ENCODE measurements around the gene BCAP31. TPM values are rescaled to one million over a fixed set of nuclear protein-coding genes. Genes with fewer than 3 reads are reported as not detected.

The BCAP31 gene
- 100 to 1,000 TPM in 1 of 2 donors, 10 to 100 TPM in 1; 98.8 to 185 TPM for polyA plus RNA-seq

DNA sequence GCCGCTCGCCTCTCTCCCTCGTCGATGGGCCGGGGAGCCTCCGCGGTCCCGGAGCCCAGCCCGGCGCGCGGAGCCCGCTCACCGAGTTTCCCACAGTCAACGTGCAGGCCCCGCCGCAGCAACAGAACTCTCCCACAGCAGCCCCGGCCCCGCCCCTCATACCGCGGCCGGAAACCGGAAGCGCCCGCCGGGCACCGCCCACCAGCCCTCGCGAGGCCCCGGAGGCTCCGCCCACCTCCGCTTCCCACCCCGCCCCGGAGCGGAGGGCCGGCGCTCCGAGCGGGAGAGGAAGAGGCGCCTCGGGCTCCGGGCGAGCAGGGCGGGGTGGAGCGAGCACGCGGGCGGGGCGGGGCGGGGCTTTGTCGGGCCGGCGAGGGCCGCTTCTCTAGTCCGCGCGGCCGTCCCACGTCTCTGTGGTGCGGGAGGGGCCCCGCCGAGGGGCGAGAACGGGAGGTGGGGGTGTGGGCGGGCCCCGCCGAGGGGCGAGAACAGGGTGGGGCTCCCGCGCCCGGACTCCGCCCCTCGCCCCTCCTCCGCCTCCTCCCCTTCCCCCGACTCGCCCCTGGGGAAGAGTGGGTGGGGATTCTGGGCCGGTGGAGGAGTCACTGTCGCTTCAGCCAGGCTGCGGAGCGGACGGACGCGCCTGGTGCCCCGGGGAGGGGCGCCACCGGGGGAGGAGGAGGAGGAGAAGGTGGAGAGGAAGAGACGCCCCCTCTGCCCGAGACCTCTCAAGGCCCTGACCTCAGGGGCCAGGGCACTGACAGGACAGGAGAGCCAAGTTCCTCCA, at the start of gene BCAP31, which contains the start of gene ABCD1:
Gene BCAP31, minus strand, starts transcription at position 136 of the 787 bp plus-strand sequence. CDS start 1,143 bp downstream, outside the sequence.
Gene ABCD1, plus strand, starts transcription at position 605 of the 787 bp plus-strand sequence. CDS start 411 bp downstream, outside the sequence.
- peak within 1 kb of the TSS; percentile 86 to 97 for H3K27ac ChIP-seq (ENCODE audit: low read depth in 2 of 2, low read length in 1 of 2)
- 0 to 12% methylated on average over 31 to 80 of the region's 88 CpGs for WGBS, 2 donors
- H3K9me3 ChIP-seq (ENCODE audit: control insufficient read depth in 2 of 2, insufficient read depth in 1 of 2, low read depth in 1 of 2, low read length in 1 of 2): no peaks in the 10 kb centered on the region
- H3K27me3 ChIP-seq (ENCODE audit: control insufficient read depth in 1 of 2, insufficient read depth in 2 of 2, low read length in 2 of 2): no peaks in the 10 kb centered on the region
- peaks cover 0 to 8% of the 10 kb centered on the region in 2 donors for H3K36me3 ChIP-seq (ENCODE audit: control insufficient read depth in 2 of 2, insufficient read depth in 2 of 2, low read length in 1 of 2)
- peak within 1 kb of the TSS; percentile 57 to 65 for H3K4me3 ChIP-seq (ENCODE audit: low read depth in 1 of 2, low read length in 2 of 2)
- peaks cover 6 to 30% of the 10 kb centered on the region in 2 donors for H3K4me1 ChIP-seq (ENCODE audit: control insufficient read depth in 2 of 2, insufficient read depth in 2 of 2, low read length in 1 of 2)

DNA sequence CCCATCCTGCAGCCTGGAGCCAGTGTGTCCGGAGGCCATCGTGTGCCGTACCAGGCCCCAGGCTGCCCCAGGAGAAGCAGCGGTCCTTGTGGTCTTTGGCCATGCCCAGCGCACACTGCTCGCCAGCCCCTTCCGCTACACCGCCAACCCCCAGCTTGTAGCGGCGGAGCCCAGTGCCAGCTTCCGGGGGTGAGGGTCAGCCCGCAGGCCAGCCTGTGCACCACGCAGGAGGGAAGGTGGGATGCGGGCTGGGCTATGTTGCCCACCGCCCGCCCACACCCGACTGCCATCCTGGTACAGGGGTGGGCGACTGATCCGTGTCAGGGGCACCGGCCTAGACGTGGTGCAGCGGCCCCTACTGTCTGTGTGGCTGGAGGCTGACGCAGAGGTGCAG, 49.0 kb upstream of the BCAP31 start:
- H3K27me3 ChIP-seq (ENCODE audit: control insufficient read depth in 1 of 2, insufficient read depth in 2 of 2, low read length in 2 of 2): no peaks in the 10 kb centered on the region
- H3K4me3 ChIP-seq (ENCODE audit: low read depth in 1 of 2, low read length in 2 of 2): no peak overlapping the region
- 94 to 95% methylated on average over 23 of the region's 23 CpGs for WGBS, 2 donors
- no peaks in the 10 kb centered on the region for H3K9me3 ChIP-seq (ENCODE audit: control insufficient read depth in 2 of 2, insufficient read depth in 1 of 2, low read depth in 1 of 2, low read length in 1 of 2)
- H3K27ac ChIP-seq (ENCODE audit: low read depth in 2 of 2, low read length in 1 of 2): no peak overlapping the region
- no peaks in the 10 kb centered on the region for H3K4me1 ChIP-seq (ENCODE audit: control insufficient read depth in 2 of 2, insufficient read depth in 2 of 2, low read length in 1 of 2)
- H3K36me3 ChIP-seq (ENCODE audit: control insufficient read depth in 2 of 2, insufficient read depth in 2 of 2, low read length in 1 of 2): peaks cover 0 to 9% of the 10 kb centered on the region in 2 donors

DNA sequence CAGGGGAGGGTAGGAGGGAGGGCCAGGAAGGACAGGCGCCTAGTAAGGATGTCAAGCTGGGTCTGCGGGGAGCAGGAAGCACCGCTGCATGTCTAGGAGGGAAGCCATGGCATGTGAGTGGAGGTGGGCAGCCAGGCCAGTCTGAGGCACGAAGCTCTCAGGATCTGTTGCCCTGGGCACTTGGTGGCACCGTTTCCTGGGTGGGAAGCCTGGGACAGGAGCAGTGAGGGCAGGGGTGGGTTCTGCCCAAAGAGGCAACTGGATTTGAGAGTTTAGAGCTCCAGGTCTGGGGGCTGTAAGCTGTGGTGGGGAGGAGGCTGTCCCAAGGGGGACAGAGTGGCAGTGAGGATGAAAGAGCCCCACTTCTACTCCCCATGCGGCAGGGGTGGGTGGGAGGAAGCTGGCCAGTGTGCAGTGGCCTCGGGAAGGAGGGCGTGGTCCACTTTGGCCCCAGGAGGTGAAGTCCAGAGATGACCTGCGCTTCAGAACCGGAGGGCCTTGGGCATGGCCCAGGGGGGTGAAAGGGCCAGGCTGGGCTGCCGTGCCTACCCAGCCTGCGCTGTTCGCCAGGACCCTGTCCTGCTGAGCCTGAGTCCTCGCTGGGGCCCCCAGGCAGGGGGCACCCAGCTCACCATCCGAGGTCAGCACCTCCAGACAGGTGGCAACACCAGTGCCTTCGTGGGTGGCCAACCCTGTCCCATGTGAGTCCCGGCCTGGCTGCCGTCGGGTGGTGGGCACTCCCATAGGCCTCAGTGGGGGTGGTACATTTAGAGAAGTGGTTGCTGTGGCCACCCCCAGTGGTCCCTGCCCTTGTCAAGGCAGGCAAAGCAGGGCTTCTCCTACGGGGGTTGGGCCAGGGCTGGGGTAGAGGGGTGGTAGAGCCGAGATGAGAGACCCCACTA, 48.4 kb upstream of the BCAP31 start:
- H3K9me3 ChIP-seq (ENCODE audit: control insufficient read depth in 2 of 2, insufficient read depth in 1 of 2, low read depth in 1 of 2, low read length in 1 of 2): no peaks in the 10 kb centered on the region
- H3K27ac ChIP-seq (ENCODE audit: low read depth in 2 of 2, low read length in 1 of 2): no peak overlapping the region
- no peak overlapping the region for H3K4me3 ChIP-seq (ENCODE audit: low read depth in 1 of 2, low read length in 2 of 2)
- H3K36me3 ChIP-seq (ENCODE audit: control insufficient read depth in 2 of 2, insufficient read depth in 2 of 2, low read length in 1 of 2): peaks cover 0 to 7% of the 10 kb centered on the region in 2 donors
- H3K4me1 ChIP-seq (ENCODE audit: control insufficient read depth in 2 of 2, insufficient read depth in 2 of 2, low read length in 1 of 2): no peaks in the 10 kb centered on the region
- no peaks in the 10 kb centered on the region for H3K27me3 ChIP-seq (ENCODE audit: control insufficient read depth in 1 of 2, insufficient read depth in 2 of 2, low read length in 2 of 2)
- 80 to 82% methylated on average over 21 of the region's 21 CpGs for WGBS, 2 donors

GRCh38 chrX:153771415-153772315, 47.5 kb upstream of the BCAP31 start:
- Histone ChIP-seq H3K27ac (ENCODE audit: low read depth in 2 of 2, low read length in 1 of 2) (no peak overlapping the region), H3K9me3 (ENCODE audit: control insufficient read depth in 2 of 2, insufficient read depth in 1 of 2, low read depth in 1 of 2, low read length in 1 of 2) (no peaks in the 10 kb centered on the region), H3K4me3 (ENCODE audit: low read depth in 1 of 2, low read length in 2 of 2) (no peak overlapping the region), H3K4me1 (ENCODE audit: control insufficient read depth in 2 of 2, insufficient read depth in 2 of 2, low read length in 1 of 2) (peaks cover 0 to 6% of the 10 kb centered on the region in 2 donors), H3K27me3 (ENCODE audit: control insufficient read depth in 1 of 2, insufficient read depth in 2 of 2, low read length in 2 of 2) (no peaks in the 10 kb centered on the region), H3K36me3 (ENCODE audit: control insufficient read depth in 2 of 2, insufficient read depth in 2 of 2, low read length in 1 of 2) (peaks cover 0 to 7% of the 10 kb centered on the region in 2 donors)
- WGBS, 2 donors: 88 to 90% methylated on average over 32 to 37 of the region's 37 CpGs

GRCh38 chrX:153770601-153771414, 46.6 kb upstream of the BCAP31 start:
- no peaks in the 10 kb centered on the region for H3K27me3 ChIP-seq (ENCODE audit: control insufficient read depth in 1 of 2, insufficient read depth in 2 of 2, low read length in 2 of 2)
- H3K27ac ChIP-seq (ENCODE audit: low read depth in 2 of 2, low read length in 1 of 2): no peak overlapping the region
- H3K4me3 ChIP-seq (ENCODE audit: low read depth in 1 of 2, low read length in 2 of 2): no peak overlapping the region
- peaks cover 0 to 7% of the 10 kb centered on the region in 2 donors for H3K36me3 ChIP-seq (ENCODE audit: control insufficient read depth in 2 of 2, insufficient read depth in 2 of 2, low read length in 1 of 2)
- H3K4me1 ChIP-seq (ENCODE audit: control insufficient read depth in 2 of 2, insufficient read depth in 2 of 2, low read length in 1 of 2): peaks cover 0 to 14% of the 10 kb centered on the region in 2 donors
- no peaks in the 10 kb centered on the region for H3K9me3 ChIP-seq (ENCODE audit: control insufficient read depth in 2 of 2, insufficient read depth in 1 of 2, low read depth in 1 of 2, low read length in 1 of 2)
- WGBS, 2 donors: 87 to 89% methylated on average over 18 of the region's 18 CpGs

- Histone ChIP-seq H3K9me3 (ENCODE audit: control insufficient read depth in 2 of 2, insufficient read depth in 1 of 2, low read depth in 1 of 2, low read length in 1 of 2) (no peaks in the 10 kb centered on the region), H3K36me3 (ENCODE audit: control insufficient read depth in 2 of 2, insufficient read depth in 2 of 2, low read length in 1 of 2) (peaks cover 0 to 7% of the 10 kb centered on the region in 2 donors), H3K4me3 (ENCODE audit: low read depth in 1 of 2, low read length in 2 of 2) (no peak overlapping the region), H3K27ac (ENCODE audit: low read depth in 2 of 2, low read length in 1 of 2) (no peak overlapping the region), H3K27me3 (ENCODE audit: control insufficient read depth in 1 of 2, insufficient read depth in 2 of 2, low read length in 2 of 2) (no peaks in the 10 kb centered on the region), H3K4me1 (ENCODE audit: control insufficient read depth in 2 of 2, insufficient read depth in 2 of 2, low read length in 1 of 2) (peaks cover 0 to 21% of the 10 kb centered on the region in 2 donors)
- 85% methylated on average over 25 of the region's 25 CpGs for WGBS, 2 donors
Observed at GRCh38 chrX:153769865-153770600, 45.8 kb upstream of the BCAP31 start.

GRCh38 chrX:153769158-153769864, 45.1 kb upstream of the BCAP31 start:
- Histone ChIP-seq H3K36me3 (ENCODE audit: control insufficient read depth in 2 of 2, insufficient read depth in 2 of 2, low read length in 1 of 2) (peaks cover 0 to 7% of the 10 kb centered on the region in 2 donors), H3K27ac (ENCODE audit: low read depth in 2 of 2, low read length in 1 of 2) (no peak overlapping the region), H3K4me1 (ENCODE audit: control insufficient read depth in 2 of 2, insufficient read depth in 2 of 2, low read length in 1 of 2) (peaks cover 0 to 28% of the 10 kb centered on the region in 2 donors), H3K27me3 (ENCODE audit: control insufficient read depth in 1 of 2, insufficient read depth in 2 of 2, low read length in 2 of 2) (no peaks in the 10 kb centered on the region), H3K9me3 (ENCODE audit: control insufficient read depth in 2 of 2, insufficient read depth in 1 of 2, low read depth in 1 of 2, low read length in 1 of 2) (no peaks in the 10 kb centered on the region), H3K4me3 (ENCODE audit: low read depth in 1 of 2, low read length in 2 of 2) (no peak overlapping the region)
- WGBS, 2 donors: 81 to 86% methylated on average over 23 of the region's 23 CpGs

All from esophagus (tissue), 2 donors.